HUES48 (cell line): Measurements from ENCODE around the gene CDKL5.
A peak's percentile ranks its signal among the peaks of the same experiment; 100 is the strongest.

Source experiments
- H3K27ac ChIP-seq: one replicate; pipeline ENCODE4 v1.7.0; 2013; ENCODE audit warnings: low read depth, low read length, inconsistent platforms
- H3K27me3 ChIP-seq: 2 replicates; pipeline ENCODE4 v1.6.1; 2013; ENCODE audit warnings: mild to moderate bottlenecking, low read length; ENCODE audit not compliant: control insufficient read depth, insufficient read depth
- H3K36me3 ChIP-seq: 2 replicates; pipeline ENCODE4 v1.6.1; 2013; ENCODE audit warnings: low read length; ENCODE audit not compliant: control insufficient read depth, insufficient read depth
- H3K4me1 ChIP-seq: 2 replicates; pipeline ENCODE4 v1.6.1; 2013; ENCODE audit warnings: mild to moderate bottlenecking, low read length; ENCODE audit not compliant: control insufficient read depth, insufficient read depth
- H3K4me3 ChIP-seq: 2 replicates; pipeline ENCODE4 v1.5.1; 2013; ENCODE audit warnings: mild to moderate bottlenecking, low read depth, low read length
- H3K9ac ChIP-seq: 2 replicates; pipeline ENCODE4 v1.6.1; 2013; ENCODE audit warnings: mild to moderate bottlenecking, low read depth, low read length, moderate library complexity
- H3K9me3 ChIP-seq: 2 replicates; pipeline ENCODE4 v1.6.1; 2013; ENCODE audit warnings: low read length; ENCODE audit not compliant: control insufficient read depth, insufficient read depth

The CDKL5 gene

DNA sequence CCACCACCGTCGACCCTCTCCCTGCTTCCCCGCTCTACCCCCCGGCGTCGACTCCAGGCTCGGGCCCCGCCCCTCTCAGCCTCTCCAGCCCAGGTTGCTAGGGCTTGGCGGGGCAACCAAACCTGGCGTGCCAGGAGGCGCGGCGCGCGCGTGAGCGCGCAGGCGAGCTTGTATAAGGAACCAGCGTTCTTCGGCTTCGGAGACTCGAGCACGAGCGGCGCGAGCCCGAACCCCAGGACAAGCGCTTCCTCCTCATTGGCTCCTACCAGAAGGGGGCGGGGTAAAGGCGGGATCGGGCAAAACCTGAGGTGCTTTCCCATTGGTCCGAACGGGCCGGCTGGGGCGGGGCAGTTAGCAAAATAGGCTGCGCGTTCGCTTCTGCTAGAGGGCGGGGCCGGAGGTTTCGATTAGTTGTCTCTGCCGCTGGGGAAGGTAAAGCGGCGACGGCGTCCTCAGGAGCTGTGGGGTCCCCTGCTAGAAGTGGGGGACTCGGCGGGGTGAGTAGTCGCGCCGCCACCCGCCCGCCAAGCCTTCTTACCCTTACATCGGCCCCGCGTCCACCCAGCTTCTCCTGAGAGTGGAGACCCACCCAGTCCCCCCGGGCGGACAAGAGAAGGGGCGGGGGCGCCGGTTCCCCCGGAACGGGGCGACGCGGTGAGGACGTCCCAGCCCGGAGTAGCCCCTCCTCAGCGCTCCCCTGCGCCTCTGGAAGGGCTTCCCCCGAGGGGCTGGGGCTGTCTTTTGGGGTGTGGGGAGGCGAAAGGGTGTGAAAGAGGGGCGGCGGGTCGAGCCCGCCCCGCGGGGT is at the start of gene CDKL5:
Gene CDKL5, plus strand, starts transcription at position 410 of the 805 bp plus-strand sequence. CDS start 81,489 bp downstream, outside the sequence.
- Histone ChIP-seq H3K9me3 (peaks cover 6% of the 10 kb centered on the region; the same call in 1 of the 2 replicates), H3K27ac (peak within 1 kb of the TSS; percentile 73), H3K4me3 (peak within 1 kb of the TSS; percentile 86), H3K36me3 (no peaks in the 10 kb centered on the region), H3K9ac (peak within 1 kb of the TSS; percentile 51; the same call in 1 of the 2 replicates), H3K4me1 (peaks cover 12% of the 10 kb centered on the region), H3K27me3 (no peaks in the 10 kb centered on the region)

DNA sequence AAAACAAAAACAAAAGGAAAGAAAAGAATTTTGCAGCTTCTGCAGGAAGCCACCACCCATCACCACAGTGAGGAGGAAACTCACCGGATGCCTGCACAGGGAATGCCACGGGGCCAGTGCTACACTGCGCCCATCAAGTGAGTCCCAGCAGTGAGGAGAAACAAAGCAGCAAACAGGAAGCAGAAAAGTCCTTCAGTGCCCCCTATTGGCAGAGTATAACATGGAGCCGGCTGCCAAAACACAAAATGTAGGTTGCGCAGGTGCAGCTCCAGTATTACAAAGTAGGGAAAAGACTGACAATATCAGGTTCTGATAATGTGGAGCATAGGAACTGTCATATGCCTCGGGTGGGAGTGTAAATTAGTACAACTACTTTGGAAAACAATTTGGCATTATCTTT is 47.6 kb upstream of the CDKL5 start:
- Histone ChIP-seq H3K4me1 (no peaks in the 10 kb centered on the region), H3K9me3 (peaks cover 3% of the 10 kb centered on the region; the same call in 1 of the 2 replicates), H3K9ac (no peak overlapping the region), H3K4me3 (no peak overlapping the region), H3K36me3 (no peaks in the 10 kb centered on the region), H3K27me3 (no peaks in the 10 kb centered on the region), H3K27ac (no peak overlapping the region)

GRCh38 chrX:18389966-18390365 is 35.4 kb upstream of the CDKL5 start:
- H3K27me3 ChIP-seq: no peaks in the 10 kb centered on the region
- H3K4me1 ChIP-seq: no peaks in the 10 kb centered on the region
- no peaks in the 10 kb centered on the region for H3K36me3 ChIP-seq
- H3K4me3 ChIP-seq: no peak overlapping the region
- peaks cover 8% of the 10 kb centered on the region for H3K9me3 ChIP-seq
- H3K27ac ChIP-seq: no peak overlapping the region
- no peak overlapping the region for H3K9ac ChIP-seq

DNA sequence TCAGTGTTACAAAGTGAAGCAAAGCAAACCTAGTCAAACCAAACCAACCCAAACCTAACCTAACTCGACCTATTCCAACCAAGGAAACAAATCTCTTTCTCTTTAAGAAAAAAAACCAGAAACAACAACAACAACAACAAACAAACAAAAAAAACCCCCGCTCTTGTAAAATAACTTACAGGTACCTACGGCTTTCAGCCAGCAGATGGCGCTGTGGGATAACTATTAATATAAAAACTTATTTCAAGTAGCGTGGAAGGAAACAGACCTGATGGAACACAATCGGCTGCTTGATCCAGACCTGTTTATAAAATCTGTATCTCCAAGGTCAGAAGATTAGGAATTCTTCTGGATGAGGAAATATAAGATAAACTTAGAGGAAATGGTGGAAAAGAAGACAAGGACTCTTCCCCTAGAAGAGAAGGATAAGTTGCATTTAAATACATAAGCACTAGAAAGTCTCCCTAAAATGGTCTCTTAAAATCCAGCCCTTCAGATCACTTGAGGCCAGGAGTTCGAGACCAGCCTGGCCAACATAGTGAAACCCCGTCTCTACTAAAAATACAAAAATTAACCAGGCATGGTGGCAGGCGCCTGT is 34.4 kb upstream of the CDKL5 start:
- H3K9me3 ChIP-seq: peaks cover 8% of the 10 kb centered on the region
- no peak overlapping the region for H3K27ac ChIP-seq
- H3K4me3 ChIP-seq: no peak overlapping the region
- no peaks in the 10 kb centered on the region for H3K27me3 ChIP-seq
- H3K36me3 ChIP-seq: no peaks in the 10 kb centered on the region
- no peaks in the 10 kb centered on the region for H3K4me1 ChIP-seq
- no peak overlapping the region for H3K9ac ChIP-seq

DNA sequence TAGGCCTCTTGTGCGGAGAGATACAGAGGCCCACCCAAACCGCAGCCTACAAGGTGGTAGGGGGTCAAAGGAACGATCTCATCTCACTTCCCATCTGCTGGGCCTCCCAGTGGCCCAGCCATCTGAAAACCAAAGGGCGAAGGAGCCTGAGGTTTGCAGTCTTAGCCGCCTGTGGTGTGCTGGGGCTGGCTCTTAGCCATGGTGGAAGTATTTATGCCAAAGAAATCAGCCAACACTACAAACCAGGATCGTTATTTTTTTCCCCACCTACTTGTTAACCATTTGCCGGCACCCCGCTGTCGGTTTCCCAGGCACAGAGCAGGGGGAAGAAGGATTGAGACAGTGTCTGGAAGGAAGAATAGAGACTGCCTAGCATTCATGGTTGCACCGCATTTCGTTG is 30.9 kb upstream of the CDKL5 start:
- Histone ChIP-seq H3K27me3 (no peaks in the 10 kb centered on the region), H3K4me3 (no peak overlapping the region), H3K27ac (no peak overlapping the region), H3K4me1 (no peaks in the 10 kb centered on the region), H3K36me3 (no peaks in the 10 kb centered on the region), H3K9ac (no peak overlapping the region), H3K9me3 (no peaks in the 10 kb centered on the region; the same call in 1 of the 2 replicates)

DNA sequence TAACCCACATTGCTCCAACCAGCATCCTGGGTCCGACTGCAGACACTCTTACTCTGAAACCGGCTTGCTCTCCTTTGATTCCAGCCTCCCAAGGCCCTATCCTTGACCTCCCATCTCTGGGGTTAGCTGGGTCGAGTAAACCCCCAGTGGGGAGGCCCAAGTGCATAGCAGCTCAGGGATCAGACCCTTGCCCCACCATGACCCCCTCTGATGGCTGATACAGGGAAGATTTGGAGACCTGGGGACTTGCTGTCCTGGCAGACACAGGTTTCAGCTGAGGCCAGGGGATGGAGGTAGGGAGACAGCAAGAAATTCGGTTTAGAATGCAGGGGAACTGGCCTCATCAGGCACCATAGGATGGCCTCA is 23.6 kb upstream of the CDKL5 start:
- no peaks in the 10 kb centered on the region for H3K27me3 ChIP-seq
- peaks cover 9% of the 10 kb centered on the region; the same call in 1 of the 2 replicates for H3K9me3 ChIP-seq
- no peak overlapping the region for H3K4me3 ChIP-seq
- no peaks in the 10 kb centered on the region for H3K36me3 ChIP-seq
- no peak overlapping the region for H3K27ac ChIP-seq
- no peak overlapping the region for H3K9ac ChIP-seq
- no peaks in the 10 kb centered on the region for H3K4me1 ChIP-seq

GRCh38 chrX:18406531-18407266 is 18.7 kb upstream of the CDKL5 start:
- H3K36me3 ChIP-seq: no peaks in the 10 kb centered on the region
- H3K27me3 ChIP-seq: no peaks in the 10 kb centered on the region
- peaks cover 5% of the 10 kb centered on the region; the same call in 1 of the 2 replicates for H3K9me3 ChIP-seq
- H3K4me3 ChIP-seq: no peak overlapping the region
- H3K27ac ChIP-seq: no peak overlapping the region
- H3K9ac ChIP-seq: no peak overlapping the region
- no peaks in the 10 kb centered on the region for H3K4me1 ChIP-seq

GRCh38 chrX:18410038-18410437 is 15.4 kb upstream of the CDKL5 start:
- H3K27me3 ChIP-seq: no peaks in the 10 kb centered on the region
- no peak overlapping the region for H3K9ac ChIP-seq
- H3K9me3 ChIP-seq: peaks cover 8% of the 10 kb centered on the region; the same call in 1 of the 2 replicates
- H3K4me3 ChIP-seq: no peak overlapping the region
- H3K4me1 ChIP-seq: no peaks in the 10 kb centered on the region
- no peaks in the 10 kb centered on the region for H3K36me3 ChIP-seq
- H3K27ac ChIP-seq: no peak overlapping the region

DNA sequence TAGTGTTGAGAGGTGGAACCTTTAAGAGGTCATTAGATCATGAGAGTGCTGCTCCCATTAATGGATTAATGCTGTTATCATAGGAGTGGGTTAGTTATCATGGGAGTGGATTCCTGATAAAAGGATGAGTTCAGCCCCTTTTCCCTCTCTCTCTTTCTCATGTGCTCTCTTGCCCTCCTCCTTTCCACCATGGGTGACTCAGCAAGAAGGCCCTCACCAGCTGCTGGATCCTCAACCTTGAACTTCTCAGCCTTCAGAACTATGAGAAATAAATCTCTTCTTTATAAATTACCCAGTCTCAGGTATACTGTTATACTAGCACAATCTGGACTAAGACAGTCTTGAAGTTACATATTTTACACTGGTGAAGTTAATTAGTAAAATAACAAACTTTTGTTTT is 10.0 kb upstream of the CDKL5 start:
- H3K36me3 ChIP-seq: no peaks in the 10 kb centered on the region
- H3K4me3 ChIP-seq: no peak overlapping the region
- H3K9ac ChIP-seq: no peak overlapping the region
- peaks cover 13% of the 10 kb centered on the region; the same call in 1 of the 2 replicates for H3K9me3 ChIP-seq
- H3K4me1 ChIP-seq: no peaks in the 10 kb centered on the region
- H3K27ac ChIP-seq: no peak overlapping the region
- no peaks in the 10 kb centered on the region for H3K27me3 ChIP-seq

- H3K4me3 ChIP-seq: no peak overlapping the region
Observed at GRCh38 chrX:18422325-18422724, 3.1 kb upstream of the CDKL5 start.

More at GRCh38 chrX:18422325-18422724, 3.1 kb upstream of the CDKL5 start:
- Histone ChIP-seq H3K9ac (no peak overlapping the region), H3K36me3 (no peaks in the 10 kb centered on the region), H3K4me1 (peaks cover 4% of the 10 kb centered on the region; the same call in 1 of the 2 replicates), H3K27me3 (no peaks in the 10 kb centered on the region), H3K27ac (no peak overlapping the region), H3K9me3 (peaks cover 5% of the 10 kb centered on the region; the same call in 1 of the 2 replicates)
